HepG2 (cell line): Measurements from ENCODE around the gene RABGAP1L. TPM values are rescaled to one million over a fixed set of nuclear protein-coding genes. Genes with fewer than 3 reads are reported as not detected.

ENCODE experiments used
- ATAC-seq: fragments of 200-7000 bp; cut with Tn5 transposase; 3 replicates; pipeline ENCODE4 v1.9.1; 2020; ENCODE audit warnings: mild to moderate bottlenecking, moderate library complexity
- BruUV-seq: library from RNA; stranded (reverse); fragments of 400-500 nt; replicated peaks from 2 replicates; lab custom pipeline; 2021; lab: Mats Ljungman, UMichigan
- CTCF ChIA-PET: fragments of 300-600 bp; formaldehyde crosslinking; extraction: SDS; loops from one replicate; lab custom pipeline; 2021; ENCODE audit warnings: low total read pairs, inconsistent platforms, low intra/inter-chr PET ratio; lab: Yijun Ruan, JAX
- POLR2A ChIA-PET: fragments of 350-600 bp; sonication (Branson Sonifier 250); formaldehyde crosslinking; loops from one replicate; lab custom pipeline; 2020; ENCODE audit warnings: antibody characterized with exemption, inconsistent platforms; lab: Yijun Ruan, JAX
- DNase-seq: peaks from one replicate; pipeline ENCODE4 v3.0.0-alpha.2; 2015; ENCODE audit warnings: low spot score
- FAIRE-seq: peaks from 3 replicates; lab custom pipeline; 2011; peaks lifted over from hg19 to GRCh38; lab: Jason Lieb, UNC
- H2AFZ ChIP-seq: one replicate; pipeline ENCODE4 v1.6.1; 2011; ENCODE audit warnings: low read length, inconsistent platforms
- H3K27ac ChIP-seq: fragments of 300-600 bp; 3 replicates; pipeline ENCODE4 v1.8.0; 2011; ENCODE audit warnings: mixed run types, mild to moderate bottlenecking, mixed read lengths, low read length, inconsistent platforms; ENCODE audit not compliant: insufficient read depth; ENCODE audit errors: extremely low read length
- H3K27me3 ChIP-seq, 2 experiments: fragments of 200-600 bp in 1 of 2; 2 replicates in 1 of 2; 3 replicates in 1 of 2; pipeline versions ENCODE4 v1.6.0 to v1.8.0; 2011; ENCODE audit warnings: low read length in 2 of 2, mild to moderate bottlenecking in 2 of 2, moderate library complexity in 2 of 2, inconsistent platforms in 1 of 2; ENCODE audit not compliant: insufficient read depth in 2 of 2, control insufficient read depth in 1 of 2
- H3K36me3 ChIP-seq, 2 experiments: fragments of 200-600 bp in 1 of 2; replicated peaks in 1 of 2; 2 replicates in 1 of 2; 3 replicates in 1 of 2; pipeline versions ENCODE4 v1.5.1 to v1.8.0; 2011; ENCODE audit warnings: low read length in 2 of 2, inconsistent platforms in 1 of 2; ENCODE audit not compliant: insufficient read depth in 2 of 2, control insufficient read depth in 1 of 2
- H3K4me1 ChIP-seq: 2 replicates; pipeline ENCODE4 v1.5.1; 2012; ENCODE audit warnings: low read length, inconsistent platforms; ENCODE audit not compliant: insufficient read depth
- H3K4me2 ChIP-seq: 2 replicates; pipeline ENCODE4 v1.6.0; 2011; ENCODE audit warnings: low read depth, low read length, inconsistent platforms
- H3K4me3 ChIP-seq, 3 experiments: fragments of 200-600 bp in 1 of 3; sonication (generic), shearing (Covaris generic) in 1 of 3; replicated peaks in 1 of 3; 2 replicates each; pipeline ENCODE4 v1.5.1; 2011 to 2016; ENCODE audit warnings: low read length in 3 of 3, inconsistent platforms in 2 of 3, low read depth in 2 of 3, mild to moderate bottlenecking in 2 of 3, control low read depth in 1 of 3, mixed read lengths in 1 of 3; ENCODE audit not compliant: insufficient read depth in 1 of 3
- H3K79me2 ChIP-seq: one replicate; pipeline ENCODE4 v1.6.1; 2011; ENCODE audit warnings: low read length, inconsistent platforms; ENCODE audit not compliant: insufficient read depth
- H3K9ac ChIP-seq: 2 replicates; pipeline ENCODE4 v1.6.0; 2011; ENCODE audit warnings: mild to moderate bottlenecking, low read depth, low read length, inconsistent platforms; ENCODE audit not compliant: insufficient read depth
- H3K9me3 ChIP-seq: 2 replicates; pipeline ENCODE4 v1.5.1; 2012; ENCODE audit warnings: mild to moderate bottlenecking, low read length
- H4K20me1 ChIP-seq: 2 replicates; pipeline ENCODE4 v1.6.0; 2011; ENCODE audit warnings: inconsistent platforms, mild to moderate bottlenecking, low read length, moderate library complexity; ENCODE audit not compliant: insufficient read depth
- CTCF ChIP-seq: sonication (generic); formaldehyde crosslinking; IDR thresholded peaks from 2 replicates; pipeline ENCODE4 v1.5.0; 2020; ENCODE audit warnings: mild to moderate bottlenecking, missing genetic modification reagents, moderate library complexity
- MIXL1 ChIP-seq: IDR thresholded peaks from 2 replicates; pipeline ENCODE4 v1.6.1; 2016
- RAD21 ChIP-seq: fragments of 450-650 bp; formaldehyde crosslinking; IDR thresholded peaks from 2 replicates; pipeline ENCODE4 v1.5.0; 2020; ENCODE audit warnings: mild to moderate bottlenecking
- RAD51 ChIP-seq: fragments of 450-650 bp; IDR thresholded peaks from 2 replicates; pipeline ENCODE4 v1.6.1; 2016; ENCODE audit warnings: borderline replicate concordance
- SMC3 ChIP-seq: IDR thresholded peaks from 2 replicates; pipeline ENCODE4 v1.6.1; 2011; ENCODE audit warnings: low read length, improper control_type of control experiment
- STAG1 ChIP-seq: sonication (generic); formaldehyde crosslinking; IDR thresholded peaks from 2 replicates; pipeline ENCODE4 v1.4.0; 2020; ENCODE audit warnings: missing genetic modification reagents
- ZGPAT ChIP-seq: IDR thresholded peaks from 2 replicates; pipeline ENCODE4 v1.6.1; 2016; ENCODE audit warnings: mild to moderate bottlenecking
- ZNF451 ChIP-seq: sonication (generic); formaldehyde crosslinking; IDR thresholded peaks from 2 replicates; pipeline ENCODE4 v1.5.0; 2020; ENCODE audit warnings: mild to moderate bottlenecking, missing genetic modification reagents
- ZNF766 ChIP-seq: sonication (generic); formaldehyde crosslinking; IDR thresholded peaks from 2 replicates; pipeline ENCODE4 v1.5.0; 2020; ENCODE audit warnings: missing genetic modification reagents, borderline replicate concordance
- in situ Hi-C: cut with HindIII; loops from 2 replicates; pipeline ENCODE4 v1.10.0; 2017; ENCODE audit warnings: low pct_unique_long_range_greater_than_20kb; ENCODE audit not compliant: extremely low pct_ligation_motif_present
- intact Hi-C: fragments of 100-400 bp; cut with micrococcal nuclease; formaldehyde crosslinking; loops from one replicate; pipeline ENCODE4 v1.10.0; 2022; ENCODE audit not compliant: unreplicated experiment
- polyA plus RNA-seq, 8 experiments: library from polyadenylated mRNA; depleted of rRNA in 3 of 8; stranded (reverse) in 7 of 8; unstranded in 1 of 8; fragments of >200 nt; fragmentation: Illumina TruSeq in 4 of 8; extraction: Trizol in 4 of 8; gene quantifications; 2 replicates each; pipeline versions ENCODE4 v1.2.1 to v1.2.3, GENCODE V29; 2011 to 2016; ENCODE audit warnings: low read depth in 4 of 8, missing spikeins in 1 of 8, mixed read lengths in 1 of 8; ENCODE audit not compliant: insufficient read depth in 1 of 8
- total RNA-seq, 5 experiments: library from RNA; depleted of rRNA; stranded (reverse); fragments of >200 nt; fragmentation: Illumina TruSeq; extraction: Trizol; gene quantifications; 2 replicates each; pipeline ENCODE4 v1.2.3, GENCODE V29; 2016; ENCODE audit warnings: low read depth in 1 of 5

Gene RABGAP1L
- total and polyA plus RNA-seq, 2 of the 13 experiments (the other 11 are each of a cell fraction or from before 2014, with no cell fraction given), result 7.9 to 22.6 TPM

- Histone ChIP-seq H3K4me1 (peaks cover 14% of the 10 kb centered on the region), H3K79me2 (no peaks in the 10 kb centered on the region), H4K20me1 (no peaks in the 10 kb centered on the region), H3K4me2 (no peak overlapping the region), H3K9ac (no peak overlapping the region), H3K27ac (no peak overlapping the region), H2AFZ (no peak overlapping the region), H3K4me3 (no peak overlapping the region), H3K27me3 (no peaks in the 10 kb centered on the region), H3K9me3 (no peaks in the 10 kb centered on the region), H3K36me3 (no peaks in the 10 kb centered on the region)
- DNase-seq (peak; percentile 34), FAIRE-seq (peak; percentile 30), ATAC-seq (no peak)
- intact Hi-C loops (loop anchor here (1.0 kb wide), 1 partner anchor 213 kb away; no protein-coding TSS in a partner anchor), in situ Hi-C loops (loop anchor here (25.0 kb wide), 1 partner anchor 721 kb away; no protein-coding TSS in a partner anchor)
- no TSS peak for BruUV-seq
- ChIA-PET CTCF (interaction anchor here (2.1 kb wide), 1 partner anchor 213 kb away, joined by 30 read pairs; no protein-coding TSS in a partner anchor), POLR2A (interaction anchor here (1.4 kb wide), 1 partner anchor 16 kb away, joined by 5 read pairs; the partner anchor contains the start of gene CACYBP)
- TF ChIP-seq STAG1 (CRISPR knock-in tag) (peak; percentile 62), RAD21 (CRISPR knock-in tag) (peak; percentile 40; the same call in 1 of the 2 replicates), ZNF451 (no peak), ZNF766 (CRISPR knock-in tag) (peak; percentile 95), ZGPAT (CRISPR knock-in tag) (0 out of 2 replicates have a peak, but pooled peaks have one; percentile 26), RAD51 (no peak), SMC3 (peak; percentile 66), CTCF (peak; percentile 60), MIXL1 (CRISPR knock-in tag) (0 out of 2 replicates have a peak, but pooled peaks have one; percentile 12)
Measured at GRCh38 chr1:174982971-174983689, 823.8 kb downstream of the RABGAP1L start.
